ENCODE results near the gene GGA1. TPM values are rescaled to one million over a fixed set of nuclear protein-coding genes. Genes with fewer than 3 reads are reported as not detected.

The GGA1 gene
- total and polyA plus RNA-seq, 9 of the 15 experiments (the other 6 are each of a cell fraction or from before 2014, with no cell fraction given) = 1.5 to 69.5 (median 31.6) TPM

- TF ChIP-seq ATF1 (CRISPR knock-in tag; IDR thresholded peaks at IDR 0.05) (no peak), ATF1 (tag; IDR thresholded peaks at IDR 0.05) (peak; percentile 65), ZNF143 (CRISPR knock-in tag; IDR thresholded peaks at IDR 0.05) (no peak), ZNF12 (CRISPR knock-in tag; IDR thresholded peaks at IDR 0.05) (no peak), HDGF (IDR thresholded peaks at IDR 0.05) (no peak), RNF2 (IDR thresholded peaks at IDR 0.05) (peak; percentile 70; the same call in 1 of the 2 replicates), RBM17 (IDR thresholded peaks at IDR 0.05; ENCODE audit: borderline replicate concordance, low read depth, low read length) (no peak), SMAD3 (CRISPR knock-in tag; conservative IDR thresholded peaks at IDR 0.05) (no peak), ZNF184 (CRISPR knock-in tag; IDR thresholded peaks at IDR 0.05) (no peak), ZSCAN32 (CRISPR knock-in tag; IDR thresholded peaks at IDR 0.05) (no peak), HMG20A (CRISPR knock-in tag; conservative IDR thresholded peaks at IDR 0.05) (no peak), HDAC1 (IDR thresholded peaks at IDR 0.05) (0 out of 4 replicates have a peak, but pooled peaks of 1 of the 2 experiments have one; percentile 53), ZNF444 (CRISPR knock-in tag; IDR thresholded peaks at IDR 0.05) (peak; percentile 53), ZNF253 (CRISPR knock-in tag; conservative IDR thresholded peaks at IDR 0.05) (no peak), ZNF274 (IDR thresholded peaks at IDR 0.05; ENCODE audit: borderline replicate concordance, low read depth, low read length) (no peak), KLF1 (tag; IDR thresholded peaks at IDR 0.05) (no peak), PATZ1 (CRISPR knock-in tag; IDR thresholded peaks at IDR 0.05; ENCODE audit: borderline replicate concordance) (no peak), ZNF830 (CRISPR knock-in tag; IDR thresholded peaks at IDR 0.05) (no peak), PML (IDR thresholded peaks at IDR 0.05; ENCODE audit: low read length) (no peak), CCNT2 (IDR thresholded peaks at IDR 0.05; ENCODE audit: borderline replicate concordance, extremely low read depth, insufficient read length, low read depth, low read length) (peak; percentile 76)
- TF ChIP-seq, protein P1, sequence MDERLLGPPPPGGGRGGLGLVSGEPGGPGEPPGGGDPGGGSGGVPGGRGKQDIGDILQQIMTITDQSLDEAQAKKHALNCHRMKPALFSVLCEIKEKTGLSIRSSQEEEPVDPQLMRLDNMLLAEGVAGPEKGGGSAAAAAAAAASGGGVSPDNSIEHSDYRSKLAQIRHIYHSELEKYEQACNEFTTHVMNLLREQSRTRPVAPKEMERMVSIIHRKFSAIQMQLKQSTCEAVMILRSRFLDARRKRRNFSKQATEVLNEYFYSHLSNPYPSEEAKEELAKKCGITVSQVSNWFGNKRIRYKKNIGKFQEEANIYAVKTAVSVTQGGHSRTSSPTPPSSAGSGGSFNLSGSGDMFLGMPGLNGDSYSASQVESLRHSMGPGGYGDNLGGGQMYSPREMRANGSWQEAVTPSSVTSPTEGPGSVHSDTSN (CRISPR knock-in tag; IDR thresholded peaks at IDR 0.05; ENCODE audit: low read depth) = no peak
- TF ChIP-seq, protein P1 (tag; conservative IDR thresholded peaks at IDR 0.05; ENCODE audit: low read depth) = no peak
- TF ChIP-seq, protein P2, sequence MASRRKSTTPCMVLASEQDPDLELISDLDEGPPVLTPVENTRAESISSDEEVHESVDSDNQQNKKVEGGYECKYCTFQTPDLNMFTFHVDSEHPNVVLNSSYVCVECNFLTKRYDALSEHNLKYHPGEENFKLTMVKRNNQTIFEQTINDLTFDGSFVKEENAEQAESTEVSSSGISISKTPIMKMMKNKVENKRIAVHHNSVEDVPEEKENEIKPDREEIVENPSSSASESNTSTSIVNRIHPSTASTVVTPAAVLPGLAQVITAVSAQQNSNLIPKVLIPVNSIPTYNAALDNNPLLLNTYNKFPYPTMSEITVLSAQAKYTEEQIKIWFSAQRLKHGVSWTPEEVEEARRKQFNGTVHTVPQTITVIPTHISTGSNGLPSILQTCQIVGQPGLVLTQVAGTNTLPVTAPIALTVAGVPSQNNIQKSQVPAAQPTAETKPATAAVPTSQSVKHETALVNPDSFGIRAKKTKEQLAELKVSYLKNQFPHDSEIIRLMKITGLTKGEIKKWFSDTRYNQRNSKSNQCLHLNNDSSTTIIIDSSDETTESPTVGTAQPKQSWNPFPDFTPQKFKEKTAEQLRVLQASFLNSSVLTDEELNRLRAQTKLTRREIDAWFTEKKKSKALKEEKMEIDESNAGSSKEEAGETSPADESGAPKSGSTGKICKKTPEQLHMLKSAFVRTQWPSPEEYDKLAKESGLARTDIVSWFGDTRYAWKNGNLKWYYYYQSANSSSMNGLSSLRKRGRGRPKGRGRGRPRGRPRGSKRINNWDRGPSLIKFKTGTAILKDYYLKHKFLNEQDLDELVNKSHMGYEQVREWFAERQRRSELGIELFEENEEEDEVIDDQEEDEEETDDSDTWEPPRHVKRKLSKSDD (conservative IDR thresholded peaks at IDR 0.05; ENCODE audit: low read length) = no peak
Observed at GRCh38 chr22:37676736-37677492, 68.3 kb downstream of the GGA1 start (continued).

All from K562 (cell line).